ENCODE measurements around the gene TCHP. TPM values are rescaled to one million over a fixed set of nuclear protein-coding genes. Genes with fewer than 3 reads are reported as not detected.

TCHP gene
- total RNA-seq, 2 donors from 2014 or later, result 18.9 to 26.3 TPM

DNA sequence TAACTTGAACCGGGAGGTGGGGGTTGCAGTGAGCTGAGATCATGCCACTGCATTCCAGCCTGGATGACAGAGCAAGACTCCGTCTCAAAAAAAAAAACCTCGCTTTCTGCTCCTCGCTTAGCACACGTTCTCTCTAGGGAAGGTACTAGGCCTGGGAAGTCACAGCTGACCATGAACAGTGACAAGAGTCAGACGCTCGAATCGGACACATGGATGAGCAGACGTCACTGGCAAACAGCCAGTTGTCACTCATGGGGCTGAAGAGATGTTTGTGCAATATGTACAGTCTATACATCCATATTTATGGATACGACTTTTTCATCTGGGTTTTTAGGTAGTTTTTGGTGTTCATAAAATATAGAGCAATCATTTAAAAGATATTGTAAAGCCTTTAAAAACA lies 19.4 kb downstream of the TCHP start:
- DNase-seq (ENCODE audit: low spot score), result no peak
- no peaks in the 10 kb centered on the region for H3K27me3 ChIP-seq (replicated peaks; ENCODE audit: insufficient read depth)
- H3K27ac ChIP-seq, result no peak overlapping the region
- WGBS, result 78% methylated on average over 10 of the region's 10 CpGs
- TF ChIP-seq, protein P1, sequence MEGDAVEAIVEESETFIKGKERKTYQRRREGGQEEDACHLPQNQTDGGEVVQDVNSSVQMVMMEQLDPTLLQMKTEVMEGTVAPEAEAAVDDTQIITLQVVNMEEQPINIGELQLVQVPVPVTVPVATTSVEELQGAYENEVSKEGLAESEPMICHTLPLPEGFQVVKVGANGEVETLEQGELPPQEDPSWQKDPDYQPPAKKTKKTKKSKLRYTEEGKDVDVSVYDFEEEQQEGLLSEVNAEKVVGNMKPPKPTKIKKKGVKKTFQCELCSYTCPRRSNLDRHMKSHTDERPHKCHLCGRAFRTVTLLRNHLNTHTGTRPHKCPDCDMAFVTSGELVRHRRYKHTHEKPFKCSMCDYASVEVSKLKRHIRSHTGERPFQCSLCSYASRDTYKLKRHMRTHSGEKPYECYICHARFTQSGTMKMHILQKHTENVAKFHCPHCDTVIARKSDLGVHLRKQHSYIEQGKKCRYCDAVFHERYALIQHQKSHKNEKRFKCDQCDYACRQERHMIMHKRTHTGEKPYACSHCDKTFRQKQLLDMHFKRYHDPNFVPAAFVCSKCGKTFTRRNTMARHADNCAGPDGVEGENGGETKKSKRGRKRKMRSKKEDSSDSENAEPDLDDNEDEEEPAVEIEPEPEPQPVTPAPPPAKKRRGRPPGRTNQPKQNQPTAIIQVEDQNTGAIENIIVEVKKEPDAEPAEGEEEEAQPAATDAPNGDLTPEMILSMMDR (IDR thresholded peaks at IDR 0.05), result no peak
- TF ChIP-seq POLR2A (IDR thresholded peaks at IDR 0.05) (no peak), POLR2AphosphoS5 (IDR thresholded peaks at IDR 0.05) (no peak)
- peaks cover 0 to 7% of the 10 kb centered on the region in 2 donors for H3K36me3 ChIP-seq
- intact Hi-C loops (cut with DNase I), result no loop called here
- H3K4me3 ChIP-seq, result no peak overlapping the region
- H3K4me1 ChIP-seq (replicated peaks), result no peaks in the 10 kb centered on the region
- no peaks in the 10 kb centered on the region for H3K9me3 ChIP-seq

DNA sequence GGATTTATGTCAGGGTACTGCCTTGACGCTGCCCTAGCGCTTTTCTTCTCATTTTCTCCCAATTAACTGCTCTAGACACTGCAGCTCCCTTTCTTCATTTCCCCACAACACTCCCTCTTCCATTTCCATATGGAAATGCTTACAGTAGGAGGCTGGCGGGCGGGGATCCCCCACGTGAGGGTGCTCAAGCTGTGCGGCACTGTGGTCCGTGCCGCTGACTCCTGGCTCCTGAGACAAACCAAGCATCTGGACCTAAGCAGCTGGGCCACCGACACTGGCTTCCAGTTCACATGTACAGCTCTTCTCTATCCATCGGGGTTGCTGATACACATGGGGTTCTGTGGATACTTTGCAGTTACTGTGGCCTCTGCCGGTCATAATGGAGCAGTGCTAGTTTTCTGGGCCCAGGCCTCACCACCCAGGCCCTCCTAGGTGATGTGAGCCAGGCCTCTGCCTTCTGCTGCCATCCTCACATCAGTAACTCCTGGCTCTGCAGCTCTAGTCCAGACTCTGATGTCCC lies 20.2 kb downstream of the TCHP start:
- H3K27me3 ChIP-seq (replicated peaks; ENCODE audit: insufficient read depth), result no peaks in the 10 kb centered on the region
- no peak for DNase-seq (ENCODE audit: low spot score)
- peaks cover 0 to 7% of the 10 kb centered on the region in 2 donors for H3K36me3 ChIP-seq
- TF ChIP-seq, protein P1 (IDR thresholded peaks at IDR 0.05), result no peak
- TF ChIP-seq POLR2A (IDR thresholded peaks at IDR 0.05) (no peak), POLR2AphosphoS5 (IDR thresholded peaks at IDR 0.05) (no peak)
- no peaks in the 10 kb centered on the region for H3K9me3 ChIP-seq
- 87% methylated on average over 11 of the region's 11 CpGs for WGBS
- no peaks in the 10 kb centered on the region for H3K4me1 ChIP-seq (replicated peaks)
- intact Hi-C loops (cut with DNase I), result no loop called here
- no peak overlapping the region for H3K4me3 ChIP-seq
- H3K27ac ChIP-seq, result no peak overlapping the region

DNA sequence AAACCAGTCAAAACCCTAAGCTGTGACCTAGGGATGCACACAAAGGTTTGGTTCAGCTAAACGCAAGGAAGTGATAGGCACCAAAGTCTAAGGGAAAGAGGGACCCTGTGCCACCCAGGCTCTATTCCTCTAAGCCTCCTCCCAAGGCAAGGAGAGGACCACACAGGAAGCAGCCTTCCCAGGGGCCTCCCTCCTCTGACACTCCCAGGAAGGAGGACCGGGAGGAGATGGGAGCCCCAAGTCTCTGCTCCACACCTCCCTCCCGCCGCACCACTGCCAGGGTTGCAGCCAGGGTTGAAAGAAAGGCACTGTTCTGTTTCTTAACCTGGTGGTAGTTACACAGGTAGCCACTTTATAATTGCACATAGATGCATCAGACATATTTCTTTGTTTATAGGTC lies 21.9 kb downstream of the TCHP start:
- no peak overlapping the region for H3K4me3 ChIP-seq
- intact Hi-C loops (cut with DNase I), result no loop called here

DNA sequence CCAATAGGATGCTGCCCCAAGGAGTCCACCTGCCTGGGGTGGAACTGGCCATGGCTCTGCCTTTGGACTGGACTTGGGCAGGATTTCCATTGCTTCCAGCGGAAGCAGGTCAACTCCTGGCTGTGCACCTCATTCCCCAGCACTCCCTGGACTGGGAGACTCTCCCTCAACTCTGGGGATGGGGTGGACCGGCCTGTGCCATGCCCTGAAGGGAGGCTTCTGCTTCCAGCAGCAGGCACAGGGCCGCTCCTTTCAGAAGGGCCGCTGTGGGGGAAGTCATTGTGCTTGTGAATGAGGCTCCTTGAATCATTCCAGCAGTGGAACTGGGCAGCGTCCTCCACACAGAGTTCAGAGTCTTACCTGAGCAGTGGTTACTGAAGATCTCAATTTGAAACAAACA lies 23.0 kb downstream of the TCHP start:
- Histone ChIP-seq H3K36me3 (no peaks in the 10 kb centered on the region), H3K4me3 (no peak overlapping the region), H3K4me1 (replicated peaks) (no peaks in the 10 kb centered on the region), H3K27me3 (replicated peaks; ENCODE audit: insufficient read depth) (no peaks in the 10 kb centered on the region), H3K27ac (no peak overlapping the region), H3K9me3 (no peaks in the 10 kb centered on the region)
- 84% methylated on average over 5 of the region's 5 CpGs for WGBS
- TF ChIP-seq POLR2A (IDR thresholded peaks at IDR 0.05), result no peak
- TF ChIP-seq, protein P1 (IDR thresholded peaks at IDR 0.05), result no peak
- no peak for TF ChIP-seq POLR2AphosphoS5 (IDR thresholded peaks at IDR 0.05)
- intact Hi-C loops (cut with DNase I), result no loop called here
- DNase-seq (ENCODE audit: low spot score), result no peak

More for the DNA sequence above, 21.9 kb downstream of the TCHP start:
- Histone ChIP-seq H3K36me3 (no peaks in the 10 kb centered on the region), H3K9me3 (no peaks in the 10 kb centered on the region), H3K27me3 (replicated peaks; ENCODE audit: insufficient read depth) (no peaks in the 10 kb centered on the region), H3K4me1 (replicated peaks) (no peaks in the 10 kb centered on the region), H3K27ac (no peak overlapping the region)
- DNase-seq (ENCODE audit: low spot score), result no peak
- WGBS, result 70% methylated on average over 4 of the region's 4 CpGs
- TF ChIP-seq POLR2A (IDR thresholded peaks at IDR 0.05) (no peak), POLR2AphosphoS5 (IDR thresholded peaks at IDR 0.05) (no peak)
- TF ChIP-seq, protein P1 (IDR thresholded peaks at IDR 0.05), result no peak

DNA sequence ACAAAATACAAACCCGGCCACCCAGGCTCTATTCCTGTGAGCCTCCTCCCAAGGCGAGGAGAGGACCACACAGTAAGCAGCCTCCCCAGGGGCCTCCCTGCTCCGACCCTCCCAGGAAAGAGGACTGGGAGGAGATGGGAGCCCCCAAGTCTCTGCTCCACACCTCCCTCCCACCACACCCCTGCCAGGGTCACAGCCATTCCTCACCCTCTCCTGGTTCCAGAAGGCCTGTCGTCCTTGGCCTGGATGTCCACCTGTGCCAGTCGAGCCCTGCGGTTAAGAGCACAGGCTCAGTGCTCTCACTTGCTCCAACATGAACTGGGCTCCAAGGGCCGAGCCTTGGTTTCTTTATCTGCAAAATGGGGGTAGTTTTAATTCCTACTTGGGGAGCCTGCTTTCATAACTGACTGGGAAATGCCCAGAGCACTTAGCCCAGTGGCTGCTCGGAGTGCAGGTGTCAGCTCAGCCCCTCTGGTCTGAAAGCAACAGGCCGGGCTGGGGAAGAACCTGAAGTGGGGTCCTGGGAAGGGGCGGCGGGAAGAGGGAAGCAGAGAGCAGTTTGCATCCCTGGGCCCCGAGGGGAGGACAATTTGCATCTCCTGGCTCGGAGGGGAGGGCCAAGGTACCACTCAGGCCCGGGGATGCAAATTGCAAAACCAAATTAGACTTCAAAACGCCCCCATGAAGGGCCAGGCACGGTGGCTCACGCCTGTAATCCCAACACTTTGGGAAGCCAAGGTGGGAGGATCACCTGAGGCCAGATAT lies 23.6 kb downstream of the TCHP start:
- TF ChIP-seq POLR2AphosphoS5 (IDR thresholded peaks at IDR 0.05) (no peak), POLR2A (IDR thresholded peaks at IDR 0.05) (no peak)
- TF ChIP-seq, protein P1 (IDR thresholded peaks at IDR 0.05), result no peak
- Histone ChIP-seq H3K36me3 (no peaks in the 10 kb centered on the region), H3K27ac (no peak overlapping the region), H3K4me1 (replicated peaks) (no peaks in the 10 kb centered on the region), H3K27me3 (replicated peaks; ENCODE audit: insufficient read depth) (no peaks in the 10 kb centered on the region), H3K4me3 (no peak overlapping the region), H3K9me3 (no peaks in the 10 kb centered on the region)
- 80% methylated on average over 17 of the region's 17 CpGs for WGBS
- no peak for DNase-seq (ENCODE audit: low spot score)
- intact Hi-C loops (cut with DNase I), result no loop called here
